Heart right ventricle (tissue), 16 donors: ENCODE measurements around the gene WDFY1. TPM values are rescaled to one million over a fixed set of nuclear protein-coding genes. Genes with fewer than 3 reads are reported as not detected.

ENCODE experiments used
- ATAC-seq, 8 donors: fragments of 200-7000 bp; cut with Tn5 transposase; one replicate each; pipeline ENCODE4 v1.9.1; 2020; ENCODE audit warnings: mild to moderate bottlenecking in 8 of 8, moderate library complexity in 8 of 8, moderate number of reproducible peaks in 1 of 8
- DNase-seq, 2 donors: peaks; one replicate each; pipeline ENCODE4 v3.0.0-alpha.2; 2020
- H3K27ac ChIP-seq, 10 donors: fragments of 200-600 bp; sonication (generic) in 2 of 10; one replicate each; pipeline versions ENCODE4 v1.5.0 to v1.8.0; 2020 to 2022; ENCODE audit warnings: mild to moderate bottlenecking in 3 of 10
- H3K27me3 ChIP-seq, 7 donors: fragments of 200-600 bp; one replicate each; pipeline ENCODE4 v1.8.0; 2021 to 2022; ENCODE audit warnings: mild to moderate bottlenecking in 2 of 7
- H3K36me3 ChIP-seq, 9 donors: fragments of 200-600 bp; sonication (generic) in 1 of 9; one replicate each; pipeline versions ENCODE4 v1.5.0 to v1.8.0; 2020 to 2022; ENCODE audit warnings: mild to moderate bottlenecking in 2 of 9
- H3K4me1 ChIP-seq, 9 donors: fragments of 200-600 bp; sonication (generic) in 1 of 9; one replicate each; pipeline versions ENCODE4 v1.5.0 to v1.8.0; 2020 to 2022; ENCODE audit warnings: mild to moderate bottlenecking in 4 of 9
- H3K4me3 ChIP-seq, 10 donors: fragments of 200-600 bp; sonication (generic) in 2 of 10; one replicate each; pipeline versions ENCODE4 v1.5.0 to v1.8.0; 2020 to 2022; ENCODE audit warnings: mild to moderate bottlenecking in 7 of 10, moderate library complexity in 2 of 10
- H3K9me3 ChIP-seq, 11 donors: fragments of 200-600 bp in 10 of 11; sonication (generic) in 2 of 11; one replicate each; pipeline versions ENCODE4 v1.5.0 to v1.8.0; 2013 to 2022; ENCODE audit warnings: mild to moderate bottlenecking in 2 of 11, control low read depth in 1 of 11, moderate library complexity in 1 of 11
- CTCF ChIP-seq, 9 donors: fragments of 200-600 bp; sonication (generic) in 2 of 9; IDR thresholded peaks; one replicate each; pipeline versions ENCODE4 v1.5.0 to v1.8.0; 2021 to 2022; ENCODE audit warnings: antibody characterized with exemption in 9 of 9, mild to moderate bottlenecking in 5 of 9, moderate library complexity in 1 of 9
- whole genome bisulfite sequencing, 2 donors: extraction: QIAGEN DNeasy Blood & Tissue Kit; methylation state at CpG; one replicate each; pipeline ENCODE4 v1.1.7; 2013; ENCODE audit warnings: inconsistent platforms in 1 of 2; 5-methylcytosine and 5-hydroxymethylcytosine counted together
- intact Hi-C, 10 donors: fragments of 100-400 bp; cut with DNase I; formaldehyde crosslinking; loops; one replicate each; pipeline versions ENCODE4 v1.11.1 to v1.14.2; 2022
- polyA plus RNA-seq, 2 donors: library from polyadenylated mRNA; stranded (reverse); fragments of 200-250 nt; gene quantifications; one replicate each; pipeline ENCODE4 v1.2.3, GENCODE V29; 2013
- total RNA-seq, 10 donors: library from RNA; stranded (reverse); fragmentation: NEBNext Ultra II Directional in 3 of 10; extraction: Animal tissue kit (Norgen Biotek cat#: 25700) in 3 of 10; gene quantifications; one replicate each; pipeline versions ENCODE4 v1.2.1 to v1.2.4, GENCODE V29; 2021 to 2023
- donor health status: Arrhythmogenic right ventricular cardiomyopathy.
- donor health status: ischemic (EF 13 %, LVEDD 7.1; RV severe dilation, severe dysfunction).
- donor health status: healthy with polysubstance abuse.
- donor health status: DM: no; HTN: yes; CAD: no.
- donor health status: DM: no; HTN: no; CAD: no.
- donor health status: ischemic (EF 25% LVEDD 6.9; RV normal size, moderate dysfunction).
- donor health status: ischemic (EF 25% LVEDD 5.7; RV mildly dilated, moderate dysfunction).
- donor health status: healthy.
- donor health status: DM: yes; HTN: yes; CAD: no.
- donor health status: Ischemic cardiomyopathy.
- donor health status: ischemic (EF 35%, LVEDD 5.7; RV mildly dilated, moderate dysfunction).
- donor health status: nonischemic (EF 11% LVEDD 7.7; RV severe dilation, severe dysfunction).
- donor health status: DM: yes; HTN: yes; CAD: no.
- donor health status: PGD.
- donor health status: ischemic (EF 29% LVEDD 5.4; RV normal size, mild dysfunction).
- donor health status: nonischemic (EF 23%, LVEDD 6.1; RV moderate dilation, normal function).

The WDFY1 gene
- total and polyA plus RNA-seq, 12 donors, result 8.1 to 25.9 (median 14.3) TPM

- ATAC-seq, result no peak
- no peak for TF ChIP-seq CTCF (IDR thresholded peaks at IDR 0.05)
- intact Hi-C loops, result no loop called here
- H3K27ac ChIP-seq, result no peak overlapping the region
- no peaks in the 10 kb centered on the region for H3K9me3 ChIP-seq
- H3K27me3 ChIP-seq, result no peaks in the 10 kb centered on the region
- WGBS, 2 donors, result 70 to 80% methylated on average over 4 of the region's 4 CpGs
- no peaks in the 10 kb centered on the region for H3K36me3 ChIP-seq
- no peaks in the 10 kb centered on the region for H3K4me1 ChIP-seq
- no peak for DNase-seq
- no peak overlapping the region for H3K4me3 ChIP-seq
Observed at GRCh38 chr2:223826995-223827394, 118.1 kb downstream of the WDFY1 start.

Other genes with a start within 250 kb of the WDFY1 start
- gene AP1S3, start 107.8 kb downstream of the WDFY1 start, total RNA-seq, result under 1 TPM in 6 of 10 donors, not detected in 4; 0.13 to 0.85 (median 0.38) TPM
- under 1 TPM; 0.12 to 0.37 TPM for gene AP1S3, start 107.8 kb downstream of the WDFY1 start, polyA plus RNA-seq
- gene MRPL44, start 12.1 kb upstream of the WDFY1 start, total RNA-seq, result 10 to 100 TPM; 34.4 to 47.5 (median 41.5) TPM
- 10 to 100 TPM; 11.3 to 26.5 TPM for gene MRPL44, start 12.1 kb upstream of the WDFY1 start, polyA plus RNA-seq
- 10 to 100 TPM in 9 of 10 donors, 1 to 10 TPM in 1; 5.3 to 56.6 (median 19.7) TPM for gene SERPINE2, start 94.0 kb upstream of the WDFY1 start, total RNA-seq
- gene SERPINE2, start 94.0 kb upstream of the WDFY1 start, polyA plus RNA-seq, result 10 to 100 TPM in 1 of 2 donors, 1 to 10 TPM in 1; 9.6 to 27.6 TPM